NCI-H1436 (cell line): ENCODE results near the gene NUP54.

ENCODE experiments used
- DNase-seq: peaks from one replicate; lab custom pipeline; 2025; lab: John Stamatoyannopoulos, UW

Gene NUP54

GRCh38 chr4:76067652-76068286 lies 80.4 kb downstream of the NUP54 start:
- DNase-seq = peak; percentile 28

- no peak for DNase-seq
Observed at GRCh38 chr4:76066546-76066945, 81.7 kb downstream of the NUP54 start.
